ENCODE results near the gene CERK.

The CERK gene

DNA sequence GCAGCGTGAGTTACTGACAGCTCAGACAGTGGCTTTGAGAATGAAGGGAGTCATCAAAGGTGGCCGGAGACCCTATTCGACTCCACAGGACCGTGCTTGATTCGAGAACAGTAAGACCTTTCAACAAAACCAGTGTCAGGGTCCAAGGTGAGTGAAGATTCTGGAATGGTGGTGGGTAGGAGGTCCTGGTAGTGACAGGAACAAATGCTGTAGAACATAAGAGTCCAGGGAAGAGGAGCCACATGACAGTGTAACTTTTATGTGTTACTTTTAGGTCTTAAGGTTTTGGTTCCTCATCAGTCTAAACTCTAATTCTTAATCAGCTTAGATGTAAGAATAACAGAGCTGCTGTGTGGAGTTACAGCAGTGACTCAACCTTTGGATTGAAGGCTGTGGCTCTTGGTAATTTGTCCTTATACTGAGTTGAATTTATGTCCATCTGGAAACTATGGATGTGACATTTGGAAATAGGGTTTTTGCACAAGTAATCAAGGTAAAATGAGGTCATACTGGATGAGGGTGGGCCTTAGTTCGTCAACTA, 26.2 kb upstream of the CERK start:
- no peak for TF ChIP-seq TAF1 (IDR thresholded peaks at IDR 0.05; ENCODE audit: borderline replicate concordance, low read depth, low read length)

DNA sequence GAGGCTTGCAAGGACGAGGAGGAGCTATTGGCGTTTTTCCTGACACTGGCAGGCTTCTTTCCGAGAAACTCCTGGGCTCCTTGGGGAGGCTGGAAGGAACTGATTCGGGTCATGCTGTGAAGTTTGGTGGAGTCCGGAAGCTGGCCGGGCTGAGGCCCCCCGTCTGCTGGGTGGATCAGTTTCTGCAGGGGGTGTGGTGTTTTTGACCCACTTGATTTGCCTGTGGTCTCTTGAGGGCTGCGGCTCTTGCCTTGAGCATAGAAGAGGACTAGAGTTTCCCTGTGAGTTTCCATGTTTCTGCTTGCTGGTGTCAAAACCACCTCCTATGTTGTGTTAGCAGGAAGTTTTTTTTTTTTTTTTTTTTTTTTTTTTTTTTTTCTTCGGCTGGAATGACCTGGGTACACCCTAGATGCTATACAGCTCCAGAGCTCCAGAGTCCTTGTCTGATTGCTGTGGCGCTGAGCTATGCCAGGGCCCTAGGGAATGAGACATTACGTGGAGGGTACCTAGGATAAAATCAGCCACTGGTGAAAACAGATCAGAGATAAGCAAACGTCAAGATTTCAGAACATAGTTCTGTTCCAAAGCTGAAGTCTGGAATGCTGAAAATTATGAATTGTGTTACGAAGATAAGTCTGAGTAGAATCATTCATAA, 25.1 kb upstream of the CERK start:
- peak; percentile 71 for DNase-seq (ENCODE audit: insufficient read length)
- TF ChIP-seq TAF1 (IDR thresholded peaks at IDR 0.05; ENCODE audit: borderline replicate concordance, low read depth, low read length) (peak; percentile 30; the same call in 1 of the 2 replicates), POLR2A (IDR thresholded peaks at IDR 0.05; ENCODE audit: low read depth, low read length) (no peak)
- FAIRE-seq = no peak

More for the DNA sequence above, 26.2 kb upstream of the CERK start:
- DNase-seq (ENCODE audit: insufficient read length) (no peak), FAIRE-seq (peak; percentile 27)

DNA sequence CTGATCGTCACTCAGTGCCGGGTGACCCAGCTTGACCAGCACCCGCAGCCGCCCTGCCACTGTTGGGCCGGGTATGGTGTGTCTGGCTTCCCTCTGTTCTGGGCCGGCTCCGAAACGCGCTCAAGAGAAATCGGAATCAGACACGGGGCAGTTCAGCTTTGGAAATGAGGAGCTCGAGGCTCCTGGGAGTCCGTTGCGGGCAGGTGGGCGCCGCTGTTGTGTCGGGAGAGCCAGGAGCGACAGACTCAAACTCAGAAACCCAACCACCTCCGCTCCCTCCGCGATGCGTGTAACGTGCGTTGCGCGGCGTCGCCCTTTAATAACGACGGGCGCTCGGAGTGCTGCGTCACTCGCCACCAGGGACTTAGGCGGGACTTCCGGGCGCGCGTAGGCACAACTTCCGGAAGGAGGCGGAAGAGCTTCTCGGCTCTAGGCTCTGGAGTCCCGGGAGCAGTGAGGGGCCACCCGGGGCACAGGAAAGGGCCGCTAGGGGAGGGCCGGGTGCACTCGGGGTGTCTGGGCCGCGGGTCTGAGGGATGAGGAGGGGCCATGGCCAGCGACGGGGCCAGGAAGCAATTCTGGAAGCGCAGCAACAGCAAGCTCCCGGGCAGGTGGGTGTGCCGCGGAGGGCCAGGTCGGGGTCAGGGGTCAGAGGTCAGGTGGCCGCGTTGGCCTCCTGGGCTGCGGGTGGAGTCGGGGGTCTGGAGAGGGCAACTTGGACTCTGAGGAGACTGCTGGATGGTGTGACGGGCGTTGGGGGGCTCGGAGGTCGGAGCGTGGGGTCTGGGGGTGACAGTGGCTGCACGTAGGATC, 24.4 kb upstream of the CERK start, which contains the start of gene TBC1D22A:
TBC1D22A (plus strand) TSS at position 413 of the 813 bp plus-strand sequence; CDS start at position 550, 137 bp downstream.
- DNase-seq (ENCODE audit: insufficient read length) = peak; percentile 95
- no peak for TF ChIP-seq TAF1 (IDR thresholded peaks at IDR 0.05; ENCODE audit: borderline replicate concordance, low read depth, low read length)
- TF ChIP-seq POLR2A (IDR thresholded peaks at IDR 0.05; ENCODE audit: low read depth, low read length) = peak; percentile 95
- peak; percentile 97 for TF ChIP-seq POLR2AphosphoS5 (IDR thresholded peaks at IDR 0.05; ENCODE audit: low read depth, low read length)
- FAIRE-seq = peak; percentile 99

DNA sequence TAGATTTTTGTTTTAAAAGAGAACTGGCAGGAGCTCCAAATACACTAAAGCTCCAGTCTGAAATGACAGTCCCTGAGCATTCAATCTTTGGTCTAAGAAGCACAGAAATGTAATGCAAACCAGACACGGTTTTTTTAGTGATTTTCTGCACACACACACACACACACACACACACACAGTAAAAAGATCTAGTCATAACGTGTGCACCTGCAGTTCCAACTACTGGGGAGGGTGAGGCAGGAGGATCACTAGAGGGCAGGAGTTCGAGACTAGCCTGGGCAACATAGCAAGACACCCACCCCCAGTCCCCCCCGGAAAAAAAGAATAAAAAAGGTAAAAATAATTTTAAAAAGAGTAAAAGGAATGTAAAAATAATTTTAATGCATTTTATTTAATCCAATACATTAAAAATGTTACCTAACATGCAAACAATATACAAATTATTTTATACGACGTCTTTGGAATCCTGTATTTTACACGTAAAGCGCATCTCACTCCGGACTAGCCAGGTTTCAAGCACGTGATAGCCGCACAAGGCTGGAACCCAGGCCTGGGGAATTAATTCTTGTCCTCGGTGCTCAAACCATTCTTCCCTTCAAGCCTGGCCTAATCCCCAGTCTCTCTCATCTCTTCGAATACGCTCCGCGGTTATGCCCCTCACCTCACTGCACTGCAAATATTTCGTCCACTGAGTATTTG, 23.6 kb upstream of the CERK start:
- FAIRE-seq = no peak
- no peak for TF ChIP-seq TAF1 (IDR thresholded peaks at IDR 0.05; ENCODE audit: borderline replicate concordance, low read depth, low read length)
- no peak for TF ChIP-seq POLR2AphosphoS5 (IDR thresholded peaks at IDR 0.05; ENCODE audit: low read depth, low read length)
- TF ChIP-seq POLR2A (IDR thresholded peaks at IDR 0.05; ENCODE audit: low read depth, low read length) = no peak
- DNase-seq (ENCODE audit: insufficient read length) = no peak

DNA sequence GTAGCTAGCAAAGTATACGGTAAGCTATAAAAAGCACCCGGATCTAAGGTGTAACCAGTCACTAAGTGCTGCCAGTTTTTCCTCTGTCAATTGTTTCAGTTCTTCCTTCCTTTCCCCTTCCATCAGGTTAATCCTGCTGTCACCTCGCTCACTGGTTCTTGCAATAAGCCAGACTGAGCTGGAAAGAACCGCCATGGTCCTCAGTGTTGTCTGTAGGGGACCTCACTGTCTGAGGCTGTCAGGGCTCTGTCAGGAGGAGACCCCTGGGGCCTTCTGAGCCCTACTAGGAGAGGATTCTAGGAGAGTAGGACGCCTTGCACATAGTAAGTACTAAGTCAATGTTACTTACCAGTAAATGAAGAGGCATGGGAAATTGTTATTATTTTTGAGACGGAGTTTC, 23.0 kb upstream of the CERK start:
- FAIRE-seq (no peak), DNase-seq (ENCODE audit: insufficient read length) (no peak)
- TF ChIP-seq TAF1 (IDR thresholded peaks at IDR 0.05; ENCODE audit: borderline replicate concordance, low read depth, low read length) (no peak), POLR2A (IDR thresholded peaks at IDR 0.05; ENCODE audit: low read depth, low read length) (no peak), POLR2AphosphoS5 (IDR thresholded peaks at IDR 0.05; ENCODE audit: low read depth, low read length) (no peak)

DNA sequence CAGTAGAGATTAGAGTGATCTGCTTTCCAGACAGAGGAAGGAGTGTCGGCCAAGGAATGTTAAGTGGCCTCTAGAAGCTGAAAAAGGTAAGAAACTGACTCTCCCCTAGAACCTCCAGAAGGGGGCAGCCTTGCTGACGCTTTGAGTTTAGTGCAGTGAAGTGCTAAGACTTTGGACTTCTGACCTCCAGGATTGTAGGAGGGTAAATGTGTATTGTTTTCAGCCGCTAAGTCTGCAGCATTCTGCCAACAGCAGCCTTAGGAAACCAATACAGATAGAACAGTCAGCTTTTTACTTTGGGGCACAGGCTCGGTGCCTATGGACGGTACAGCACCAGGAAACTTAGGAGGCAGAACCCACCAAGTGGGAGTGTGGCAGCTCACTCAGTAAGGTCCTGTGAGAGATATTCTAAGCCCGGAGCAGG, 20.8 kb upstream of the CERK start:
- FAIRE-seq (no peak), DNase-seq (ENCODE audit: insufficient read length) (no peak)
- TF ChIP-seq POLR2AphosphoS5 (IDR thresholded peaks at IDR 0.05; ENCODE audit: low read depth, low read length) = no peak
- TF ChIP-seq TAF1 (IDR thresholded peaks at IDR 0.05; ENCODE audit: borderline replicate concordance, low read depth, low read length) = no peak
- no peak for TF ChIP-seq POLR2A (IDR thresholded peaks at IDR 0.05; ENCODE audit: low read depth, low read length)

DNA sequence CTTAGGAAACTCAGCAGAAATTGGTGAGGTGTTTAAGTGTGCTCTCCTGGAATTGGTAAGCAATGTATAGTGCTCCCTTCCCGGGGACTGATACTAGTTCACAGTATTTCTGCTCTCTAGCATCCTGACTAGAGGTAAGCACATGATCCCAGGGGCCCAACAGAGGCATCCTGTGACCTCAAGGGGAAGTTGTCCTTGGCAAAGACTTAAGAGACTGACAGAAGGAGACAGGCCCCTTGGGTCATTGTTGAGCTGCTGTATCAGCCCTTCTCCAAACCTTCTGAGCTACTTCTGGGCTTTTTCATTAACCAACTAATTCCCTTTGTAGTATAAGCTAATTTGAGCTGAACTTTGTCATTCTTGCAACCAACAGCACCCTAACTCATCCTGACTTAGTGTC, 20.1 kb upstream of the CERK start:
- no peak for TF ChIP-seq POLR2AphosphoS5 (IDR thresholded peaks at IDR 0.05; ENCODE audit: low read depth, low read length)
- no peak for TF ChIP-seq POLR2A (IDR thresholded peaks at IDR 0.05; ENCODE audit: low read depth, low read length)
- no peak for TF ChIP-seq TAF1 (IDR thresholded peaks at IDR 0.05; ENCODE audit: borderline replicate concordance, low read depth, low read length)
- no peak for DNase-seq (ENCODE audit: insufficient read length)
- FAIRE-seq = no peak

DNA sequence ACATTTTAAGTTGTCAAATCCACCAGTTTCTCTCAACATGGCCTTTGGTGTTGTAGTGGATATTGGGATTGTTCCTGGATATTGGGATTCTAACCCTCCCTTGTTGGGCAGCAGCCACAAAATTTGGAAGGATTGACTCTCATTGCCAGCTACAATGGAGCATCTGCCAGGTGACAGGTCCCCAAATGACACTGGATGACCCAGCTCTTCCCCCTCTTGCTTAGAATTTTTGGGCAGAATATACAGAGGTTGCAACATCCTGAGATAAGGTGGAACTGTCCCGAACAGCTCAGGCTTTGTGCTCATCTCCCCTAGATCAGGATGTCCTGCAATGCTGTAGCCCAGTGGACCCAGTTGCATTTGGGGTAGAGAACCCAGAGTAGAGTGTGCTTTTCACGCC, 19.1 kb upstream of the CERK start:
- no peak for FAIRE-seq
- TF ChIP-seq POLR2A (IDR thresholded peaks at IDR 0.05; ENCODE audit: low read depth, low read length) (no peak), TAF1 (IDR thresholded peaks at IDR 0.05; ENCODE audit: borderline replicate concordance, low read depth, low read length) (no peak), POLR2AphosphoS5 (IDR thresholded peaks at IDR 0.05; ENCODE audit: low read depth, low read length) (no peak)
- DNase-seq (ENCODE audit: insufficient read length) = no peak

DNA sequence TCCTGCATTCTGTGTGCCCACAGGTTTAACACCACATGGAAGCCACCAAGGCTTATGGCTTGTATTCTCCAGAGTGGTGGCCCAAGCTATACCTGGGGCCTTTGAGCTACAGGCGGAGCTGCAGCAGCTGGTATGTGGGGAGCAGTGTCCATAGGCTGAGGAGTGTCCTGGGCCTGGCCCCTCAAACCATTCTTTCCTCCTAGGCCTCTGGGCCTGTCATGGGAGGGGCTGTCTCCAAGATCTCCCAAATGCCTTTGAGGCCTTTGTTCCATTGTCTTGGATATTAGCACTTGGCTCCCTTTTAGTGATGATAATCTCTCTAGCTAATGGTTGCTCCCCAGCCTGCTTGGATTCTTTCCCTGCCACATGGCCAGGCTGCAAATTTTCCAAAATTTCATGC, 18.0 kb upstream of the CERK start:
- TF ChIP-seq POLR2AphosphoS5 (IDR thresholded peaks at IDR 0.05; ENCODE audit: low read depth, low read length) (no peak), POLR2A (IDR thresholded peaks at IDR 0.05; ENCODE audit: low read depth, low read length) (no peak), TAF1 (IDR thresholded peaks at IDR 0.05; ENCODE audit: borderline replicate concordance, low read depth, low read length) (no peak)
- DNase-seq (ENCODE audit: insufficient read length) (no peak), FAIRE-seq (no peak)

DNA sequence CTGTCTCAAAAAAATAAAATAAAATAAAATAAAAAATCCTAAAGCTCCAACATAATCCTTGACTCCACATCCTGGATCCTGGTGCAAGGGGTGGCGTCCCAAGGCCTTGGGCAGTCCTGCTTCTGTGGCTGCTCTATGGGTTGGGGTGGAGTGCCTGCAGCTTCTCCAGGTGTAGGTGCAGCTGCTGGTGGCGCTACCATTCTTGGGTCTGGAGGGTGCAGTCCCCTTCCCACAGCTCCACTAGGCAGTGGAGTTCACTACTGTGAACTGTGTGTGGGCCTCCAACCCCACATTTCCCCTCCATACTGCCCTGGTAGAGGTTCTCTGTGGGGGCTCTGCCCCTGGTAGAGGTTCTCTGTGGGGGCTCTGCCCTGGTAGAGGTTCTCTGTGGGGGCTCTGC, 17.5 kb upstream of the CERK start:
- FAIRE-seq (no peak), DNase-seq (ENCODE audit: insufficient read length) (no peak)
- no peak for TF ChIP-seq TAF1 (IDR thresholded peaks at IDR 0.05; ENCODE audit: borderline replicate concordance, low read depth, low read length)
- no peak for TF ChIP-seq POLR2A (IDR thresholded peaks at IDR 0.05; ENCODE audit: low read depth, low read length)
- no peak for TF ChIP-seq POLR2AphosphoS5 (IDR thresholded peaks at IDR 0.05; ENCODE audit: low read depth, low read length)

DNA sequence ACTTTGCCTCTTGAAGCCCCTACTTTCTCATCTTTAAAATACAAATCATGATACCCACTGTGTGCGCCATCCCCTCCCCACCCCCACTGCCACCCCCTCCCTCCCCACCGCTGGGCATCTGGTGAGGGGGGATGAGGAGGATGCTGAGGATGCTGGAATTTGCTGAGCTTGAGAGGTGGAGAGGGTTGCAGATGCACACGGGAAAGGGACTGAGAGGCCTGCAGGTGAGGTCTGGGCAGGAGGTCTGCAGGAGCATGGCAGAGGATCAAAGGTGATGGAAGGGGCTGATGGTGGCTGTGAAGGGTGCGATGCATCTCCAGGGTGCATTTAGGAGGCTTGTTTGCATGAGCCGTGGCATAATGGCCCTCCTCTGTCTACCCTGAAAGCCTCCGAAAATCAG, 16.8 kb upstream of the CERK start:
- FAIRE-seq (no peak), DNase-seq (ENCODE audit: insufficient read length) (no peak)
- TF ChIP-seq POLR2AphosphoS5 (IDR thresholded peaks at IDR 0.05; ENCODE audit: low read depth, low read length) (no peak), POLR2A (IDR thresholded peaks at IDR 0.05; ENCODE audit: low read depth, low read length) (no peak), TAF1 (IDR thresholded peaks at IDR 0.05; ENCODE audit: borderline replicate concordance, low read depth, low read length) (no peak)

Measured in GM12892 (cell line).